GM19452 (cell line): Measurements from ENCODE around the gene APOC3.

ENCODE experiments used
- ATAC-seq: cut with Tn5 transposase; IDR thresholded peaks from one replicate; pipeline ENCODE4 v1.9.1; 2021; ENCODE audit not compliant: unreplicated experiment

The APOC3 gene

DNA sequence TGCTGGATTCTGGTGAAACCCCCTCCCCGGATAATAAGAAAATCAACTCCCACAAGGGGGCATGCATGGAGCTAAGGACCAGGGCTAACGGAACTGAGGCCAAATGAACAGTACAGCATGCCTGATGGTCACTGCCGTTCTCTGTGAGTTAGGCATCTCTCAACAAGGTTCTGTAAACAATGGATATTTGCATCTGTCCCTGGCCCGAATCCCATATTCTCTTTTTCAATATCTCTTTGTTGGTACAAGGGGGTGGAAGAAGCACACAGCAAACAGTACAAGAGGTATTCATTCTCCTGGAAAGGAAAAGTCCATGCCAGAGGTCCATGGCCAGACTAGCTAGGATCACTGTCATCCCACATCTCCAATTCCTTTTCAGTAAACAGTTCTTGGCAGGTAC, 39.9 kb downstream of the APOC3 start:
- no peak for ATAC-seq

DNA sequence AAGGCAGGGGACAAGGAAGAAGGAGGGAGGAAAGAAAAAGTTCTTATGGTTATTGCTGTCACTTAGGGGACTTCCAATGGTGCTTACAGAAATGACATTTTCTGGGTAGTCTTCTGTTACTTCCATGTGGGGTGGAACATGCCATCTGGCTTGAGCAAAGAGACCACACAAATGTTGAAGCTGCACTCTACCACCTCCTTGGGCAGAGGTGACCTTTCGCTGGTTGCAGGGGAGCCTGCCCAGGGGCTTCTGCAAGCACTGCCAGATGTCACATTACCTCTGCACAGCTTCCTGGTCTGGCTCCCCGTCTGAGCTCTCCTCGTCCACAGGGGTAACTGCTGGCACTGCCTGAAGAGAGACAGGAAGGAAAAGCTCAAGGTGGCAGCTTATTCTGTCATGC, 40.3 kb downstream of the APOC3 start:
- no peak for ATAC-seq

DNA sequence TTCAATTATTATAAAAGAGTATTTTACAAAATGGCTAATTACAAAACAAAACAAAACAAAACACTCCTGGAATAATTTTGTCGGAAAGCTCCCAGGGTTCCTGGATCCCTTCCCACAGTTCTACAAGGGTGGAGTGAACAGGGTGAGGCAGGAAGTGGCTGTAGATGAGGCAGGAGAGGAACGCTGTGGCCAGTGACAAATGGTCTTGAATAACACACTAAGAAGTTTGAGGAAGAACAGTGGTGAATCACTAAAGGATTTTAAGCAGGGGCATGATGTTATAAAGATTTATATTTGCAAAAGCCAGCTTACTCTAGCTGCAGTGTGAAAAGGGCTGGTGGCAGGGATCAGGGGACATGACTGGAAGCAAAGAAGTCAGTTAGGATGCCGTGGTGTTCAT, 41.5 kb downstream of the APOC3 start:
- ATAC-seq: no peak

DNA sequence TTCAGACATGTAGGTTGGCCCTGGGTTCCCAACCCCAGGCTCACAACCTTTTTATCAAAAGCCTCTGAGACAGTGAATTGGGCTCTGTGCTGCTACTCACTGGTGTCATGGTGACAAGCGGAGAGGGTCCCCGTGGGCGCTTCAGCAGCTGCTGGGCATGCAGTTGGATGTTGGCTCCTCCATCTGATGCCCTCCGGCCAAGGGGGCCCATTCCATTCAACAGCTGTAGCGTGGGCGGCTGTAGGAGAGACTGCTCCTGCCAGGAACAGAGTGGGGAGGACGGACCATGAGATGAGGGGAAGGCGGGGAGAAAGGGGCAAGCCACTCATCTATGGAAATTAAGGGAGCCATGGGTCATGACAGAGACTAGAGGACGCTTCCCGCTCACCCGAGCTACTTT, 43.7 kb downstream of the APOC3 start:
- no peak for ATAC-seq

DNA sequence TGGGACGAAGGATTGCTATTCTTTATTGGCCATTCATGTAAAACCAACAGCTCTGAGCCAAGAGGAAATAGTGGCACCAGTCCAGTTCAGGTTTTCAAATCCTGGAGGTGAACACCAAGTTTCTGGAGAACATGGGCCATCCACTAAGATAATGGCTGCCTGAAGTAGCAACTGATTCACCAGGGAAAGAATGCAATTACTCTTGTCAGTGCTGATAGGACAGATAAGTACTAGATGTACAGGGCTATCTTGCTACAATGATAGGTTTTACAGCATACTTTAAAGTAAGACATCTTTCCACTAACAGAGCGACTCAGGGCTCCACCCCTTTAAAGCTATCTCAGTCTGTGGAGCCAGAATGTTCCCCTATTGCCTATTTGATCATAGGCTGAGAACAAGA, 44.5 kb downstream of the APOC3 start:
- no peak for ATAC-seq

DNA sequence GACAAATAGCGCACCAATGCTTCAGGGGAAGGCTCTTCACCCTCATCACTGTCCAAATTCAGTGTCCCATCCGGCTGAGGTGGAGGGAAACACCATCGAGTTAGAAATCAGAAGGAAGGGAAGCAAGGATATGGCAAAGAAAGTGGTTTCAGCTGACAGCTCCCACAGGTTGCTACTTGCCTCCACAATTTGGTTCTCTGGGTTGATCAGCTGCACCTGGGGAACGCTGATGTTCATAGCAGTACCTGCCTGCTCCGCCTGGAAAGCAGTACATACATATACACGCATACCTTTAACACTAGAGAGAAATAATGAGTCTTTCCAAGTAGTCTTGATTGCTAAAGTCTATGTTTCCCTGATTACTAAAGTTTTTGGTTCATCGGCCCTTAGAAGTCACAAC, 45.5 kb downstream of the APOC3 start:
- ATAC-seq: no peak

DNA sequence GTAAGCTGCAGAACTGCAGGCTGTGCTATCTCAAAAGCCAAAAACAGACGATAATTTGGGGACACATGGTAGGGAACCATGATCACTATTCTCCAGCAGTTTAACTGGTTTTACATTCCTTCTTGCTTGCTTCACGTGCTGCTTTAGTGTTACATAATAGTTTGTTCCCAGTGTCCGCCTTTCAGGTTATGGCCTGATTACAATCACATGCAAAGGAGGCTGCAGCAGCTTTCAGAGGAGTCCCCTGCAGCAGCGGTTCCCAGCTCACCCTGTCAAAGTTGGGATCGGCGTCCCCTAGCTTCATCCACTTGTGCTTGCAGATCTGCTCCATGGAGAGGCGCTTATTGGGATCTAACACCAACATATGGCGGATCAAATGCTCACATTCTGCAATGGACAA, 46.9 kb downstream of the APOC3 start:
- ATAC-seq: no peak

DNA sequence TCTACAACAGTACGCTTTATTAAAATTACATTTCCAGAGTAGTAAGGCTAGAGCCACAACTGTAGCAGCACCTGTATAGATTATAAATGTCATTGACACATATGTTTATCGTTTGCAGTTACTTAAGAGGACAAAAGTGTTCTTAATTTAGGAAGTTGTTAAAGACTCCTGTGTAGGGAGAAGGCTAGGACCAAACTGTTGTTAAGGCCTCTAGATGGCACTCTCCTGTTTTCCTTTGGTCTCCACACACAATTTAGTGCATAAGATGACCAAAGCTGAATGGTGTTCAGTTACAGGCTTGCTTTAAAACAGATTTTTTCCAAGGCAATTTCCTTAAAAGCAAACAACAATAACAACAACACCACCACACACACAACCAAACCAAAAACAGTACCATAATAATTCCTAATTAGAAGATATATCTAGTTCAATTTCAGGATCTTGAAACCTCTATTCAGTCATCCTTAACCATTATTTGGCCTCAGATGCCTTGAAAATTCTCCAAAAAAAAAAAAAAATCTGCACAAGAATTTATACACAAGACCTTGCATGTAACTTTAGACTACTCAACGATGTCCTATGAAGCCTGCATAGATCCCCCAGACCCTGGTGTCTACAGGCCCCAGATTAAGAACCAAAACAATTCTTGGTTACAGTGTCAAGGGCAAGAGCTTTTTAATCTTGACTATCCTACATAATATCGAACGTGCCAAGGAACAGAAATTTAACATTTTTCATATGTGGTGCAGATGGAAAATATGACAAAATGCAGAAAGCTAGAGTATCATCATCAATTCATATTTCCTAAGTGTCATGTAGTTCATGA, 50.3 kb downstream of the APOC3 start:
- ATAC-seq: no peak

DNA sequence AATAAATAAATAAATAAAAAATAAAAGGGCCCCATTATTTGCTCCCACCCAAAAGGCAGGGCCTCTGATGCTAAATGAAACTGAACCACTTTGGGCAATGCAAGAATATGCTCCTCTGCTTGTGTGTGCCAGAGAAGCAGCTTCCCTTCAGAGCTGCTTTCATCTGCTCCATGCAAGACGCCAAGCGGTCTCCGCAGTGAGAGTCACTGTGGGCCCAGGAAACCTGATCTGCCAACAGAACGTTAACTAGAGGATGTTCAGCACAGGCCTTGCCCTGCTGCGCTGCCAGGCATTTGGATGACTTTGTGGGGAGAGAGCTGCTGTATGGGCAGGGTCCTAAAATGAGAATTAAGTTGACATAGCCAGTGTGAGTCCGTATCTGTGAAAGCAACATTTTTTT, 51.4 kb downstream of the APOC3 start:
- no peak for ATAC-seq

DNA sequence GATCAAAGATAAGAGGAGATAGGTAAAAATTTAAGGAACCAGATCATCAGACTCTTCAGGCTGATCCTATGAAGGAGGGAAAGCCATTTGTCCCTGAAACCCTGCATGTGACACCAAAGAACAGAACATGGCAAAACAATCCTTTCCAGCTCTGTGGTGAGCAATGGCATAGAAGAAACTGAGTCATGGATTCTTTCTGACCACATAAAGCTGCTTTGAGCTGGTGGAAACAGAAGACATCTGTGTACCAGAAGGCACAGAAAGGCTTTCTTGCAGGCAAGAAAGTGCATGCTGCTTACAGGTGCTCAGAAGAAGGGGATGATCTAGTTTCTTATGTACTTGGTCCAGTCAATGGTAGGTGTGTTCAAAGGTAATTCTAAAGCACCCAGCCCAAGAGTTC, 52.7 kb downstream of the APOC3 start:
- no peak for ATAC-seq
